ENCODE results near the gene SPATA20.

Gene SPATA20

GRCh38 chr17:50571681-50572080 lies 24.7 kb downstream of the SPATA20 start:
- TF ChIP-seq POLR2AphosphoS5 (IDR thresholded peaks at IDR 0.05; ENCODE audit: low read depth, low read length) (no peak), SIN3A (IDR thresholded peaks at IDR 0.05; ENCODE audit: borderline replicate concordance, insufficient read depth, low read length) (no peak), REST (IDR thresholded peaks at IDR 0.05; ENCODE audit: insufficient read depth in 1 of 2, low read depth in 2 of 2, low read length in 2 of 2) (no peak), TAF1 (IDR thresholded peaks at IDR 0.05; ENCODE audit: borderline replicate concordance, insufficient read depth, low read length) (no peak)

GRCh38 chr17:50572541-50572940 lies 25.6 kb downstream of the SPATA20 start:
- TF ChIP-seq POLR2AphosphoS5 (IDR thresholded peaks at IDR 0.05; ENCODE audit: low read depth, low read length): no peak
- no peak for TF ChIP-seq FOXP2 (optimal IDR thresholded peaks at IDR 0.05; ENCODE audit: borderline replicate concordance, extremely low read depth, extremely low read length, insufficient read depth)
- no peak for TF ChIP-seq TAF1 (IDR thresholded peaks at IDR 0.05; ENCODE audit: borderline replicate concordance, insufficient read depth, low read length)
- TF ChIP-seq SIN3A (IDR thresholded peaks at IDR 0.05; ENCODE audit: borderline replicate concordance, insufficient read depth, low read length): no peak
- no peak for TF ChIP-seq REST (IDR thresholded peaks at IDR 0.05; ENCODE audit: insufficient read depth in 1 of 2, low read depth in 2 of 2, low read length in 2 of 2)

DNA sequence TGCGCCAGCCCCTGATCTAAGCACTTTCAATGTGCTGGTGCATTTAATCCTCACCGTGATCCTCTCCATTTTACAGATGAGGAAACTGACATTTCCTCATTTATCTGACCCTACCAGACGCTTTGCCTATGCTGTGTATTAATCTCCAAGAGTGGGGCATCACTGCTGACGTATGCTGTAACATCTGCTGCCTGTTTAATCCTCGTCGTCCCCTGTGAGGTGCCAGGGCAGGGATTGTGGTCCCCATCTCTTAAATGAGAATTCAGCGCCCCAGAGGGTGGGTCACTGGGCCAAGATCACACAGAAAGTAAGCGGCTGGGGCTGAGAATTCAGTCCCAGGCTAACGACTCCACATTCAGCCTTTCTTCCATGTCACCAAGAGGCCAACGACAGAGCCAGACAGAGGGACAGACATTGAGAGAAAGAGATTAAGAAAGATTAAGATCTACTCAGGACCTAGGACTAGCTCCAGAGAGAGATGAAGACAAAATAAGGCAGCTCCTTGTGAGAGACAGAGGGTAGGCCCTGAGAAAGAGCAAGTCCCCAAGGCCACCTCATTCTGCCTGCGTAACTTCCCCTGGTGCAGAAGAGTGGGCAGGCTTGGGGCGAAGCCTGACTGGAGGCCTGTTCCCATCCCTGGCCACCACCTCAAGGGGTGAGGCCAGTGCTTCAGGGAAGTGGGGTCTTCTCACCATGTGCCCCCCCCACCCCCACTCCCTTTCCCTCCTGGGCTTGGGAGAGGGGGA lies 27.1 kb downstream of the SPATA20 start:
- TF ChIP-seq TAF1 (IDR thresholded peaks at IDR 0.05; ENCODE audit: borderline replicate concordance, insufficient read depth, low read length) (no peak), POLR2AphosphoS5 (IDR thresholded peaks at IDR 0.05; ENCODE audit: low read depth, low read length) (no peak), SIN3A (IDR thresholded peaks at IDR 0.05; ENCODE audit: borderline replicate concordance, insufficient read depth, low read length) (no peak), REST (IDR thresholded peaks at IDR 0.05; ENCODE audit: insufficient read depth in 1 of 2, low read depth in 2 of 2, low read length in 2 of 2) (no peak), FOXP2 (optimal IDR thresholded peaks at IDR 0.05; ENCODE audit: borderline replicate concordance, extremely low read depth, extremely low read length, insufficient read depth) (no peak)

GRCh38 chr17:50575581-50576210 lies 28.7 kb downstream of the SPATA20 start:
- TF ChIP-seq TAF1 (IDR thresholded peaks at IDR 0.05; ENCODE audit: borderline replicate concordance, insufficient read depth, low read length) (no peak), POLR2AphosphoS5 (IDR thresholded peaks at IDR 0.05; ENCODE audit: low read depth, low read length) (no peak), REST (IDR thresholded peaks at IDR 0.05; ENCODE audit: insufficient read depth in 1 of 2, low read depth in 2 of 2, low read length in 2 of 2) (no peak), FOXP2 (optimal IDR thresholded peaks at IDR 0.05; ENCODE audit: borderline replicate concordance, extremely low read depth, extremely low read length, insufficient read depth) (no peak)
